Upper lobe of left lung (tissue), 6 donors: Measurements from ENCODE around the gene FGB. TPM values are rescaled to one million over a fixed set of nuclear protein-coding genes. Genes with fewer than 3 reads are reported as not detected.

Experiments used
- ATAC-seq, 2 donors: fragments of 200-7000 bp; cut with Tn5 transposase; one replicate each; pipeline ENCODE4 v1.9.1; 2022; ENCODE audit warnings: mild to moderate bottlenecking in 2 of 2, moderate library complexity in 2 of 2; ENCODE audit not compliant: low FRiP score in 2 of 2
- DNase-seq, 2 donors: peaks; one replicate each; pipeline ENCODE4 v3.0.0-alpha.2; 2019 to 2020
- H3K27ac ChIP-seq, 4 donors: fragments of 200-600 bp; sonication (generic); one replicate each; pipeline ENCODE4 v1.5.1; 2016 to 2019
- H3K27me3 ChIP-seq, 4 donors: fragments of 200-600 bp; sonication (generic); one replicate each; pipeline ENCODE4 v1.5.1; 2017 to 2019
- H3K36me3 ChIP-seq, 4 donors: fragments of 200-600 bp; sonication (generic); one replicate each; pipeline ENCODE4 v1.5.1; 2016 to 2019
- H3K4me1 ChIP-seq, 4 donors: fragments of 200-600 bp; sonication (generic); one replicate each; pipeline ENCODE4 v1.5.1; 2018 to 2019
- H3K4me3 ChIP-seq, 4 donors: fragments of 200-600 bp; sonication (generic); one replicate each; pipeline ENCODE4 v1.5.1; 2017 to 2019; ENCODE audit warnings: mild to moderate bottlenecking in 2 of 4, moderate library complexity in 1 of 4
- H3K9me3 ChIP-seq, 4 donors: fragments of 200-600 bp; sonication (generic); one replicate each; pipeline ENCODE4 v1.5.1; 2018 to 2019
- EP300 ChIP-seq, 4 donors: sonication (generic); formaldehyde crosslinking; IDR thresholded peaks; one replicate each; pipeline ENCODE4 v1.5.1; 2017; ENCODE audit warnings: antibody characterized with exemption in 4 of 4, control low read depth in 2 of 4
- POLR2A ChIP-seq, 4 donors: fragments of 450-650 bp; IDR thresholded peaks; one replicate each; pipeline ENCODE4 v1.5.1; 2016 to 2017; ENCODE audit warnings: antibody characterized with exemption in 4 of 4, mild to moderate bottlenecking in 2 of 4
- POLR2AphosphoS5 ChIP-seq, 2 donors: sonication (generic); formaldehyde crosslinking; IDR thresholded peaks; one replicate each; pipeline ENCODE4 v1.5.1; 2017; ENCODE audit warnings: antibody characterized with exemption in 2 of 2
- WGBS, 2 donors: methylation state at CpG; one replicate each; pipeline ENCODE4 v1.1.5; 2017 to 2018; 5-methylcytosine and 5-hydroxymethylcytosine counted together
- small RNA-seq, 4 donors: library from RNA; depleted of rRNA; stranded (forward); fragments of <200 nt; gene quantifications; one replicate each; pipeline ENCODE3, GENCODE V24; 2016
- total RNA-seq, 6 donors: library from RNA; depleted of rRNA in 4 of 6; stranded (reverse); fragments of >200 nt in 4 of 6; gene quantifications; one replicate each; pipeline versions ENCODE4 v1.1.0 to v1.2.1, GENCODE V29; 2016 to 2021
- TF ChIP-seq, protein P1 (sequence below), 6 experiments: fragments of 450-650 bp in 4 of 6; fragments of 200-600 bp in 2 of 6; sonication (generic) in 2 of 6; IDR thresholded peaks; one replicate each; pipeline ENCODE4 v1.5.1; 2016 to 2019; ENCODE audit warnings: antibody characterized with exemption in 6 of 6
- donor health status: DM: no; HTN: no; CAD: no; lungs with moderate emphysema.
- donor health status: DM: no; HTN: yes; CAD: no; lungs with severe emphysema.

FGB gene
- total RNA-seq, 6 donors from 2014 or later: 2.2 to 3.9 TPM; not detected in 4

DNA sequence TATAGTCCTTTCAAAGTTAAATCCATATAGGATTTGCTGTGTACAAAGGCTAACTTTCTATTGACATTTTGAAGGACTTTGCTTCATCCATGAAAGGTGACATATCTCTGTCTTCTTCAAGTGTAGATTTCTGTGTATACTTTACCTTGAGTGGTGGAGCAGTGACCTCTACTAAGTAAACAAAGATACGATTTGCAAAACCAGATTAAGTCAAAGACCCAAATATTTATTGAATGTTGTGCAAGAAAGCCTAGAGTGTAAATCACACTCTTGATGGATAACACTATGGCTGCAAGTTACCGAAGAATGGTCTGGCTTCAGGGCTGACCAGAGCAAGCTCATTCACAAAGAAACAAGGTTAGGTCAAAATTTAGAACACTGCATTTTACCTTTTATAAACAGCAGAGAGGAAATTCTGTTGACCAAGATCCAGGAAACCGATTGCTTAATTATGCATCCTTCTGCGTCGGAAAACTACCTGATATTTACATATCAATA is 55.1 kb downstream of the FGB start:
- H3K27me3 ChIP-seq: no peaks in the 10 kb centered on the region
- H3K9me3 ChIP-seq: no peaks in the 10 kb centered on the region
- DNase-seq: no peak
- no peak overlapping the region for H3K4me3 ChIP-seq
- H3K27ac ChIP-seq: no peak overlapping the region
- peaks cover 0 to 4% (median 0%) of the 10 kb centered on the region in 4 donors for H3K4me1 ChIP-seq
- no peak for TF ChIP-seq POLR2AphosphoS5 (IDR thresholded peaks at IDR 0.05)
- TF ChIP-seq, protein P1, sequence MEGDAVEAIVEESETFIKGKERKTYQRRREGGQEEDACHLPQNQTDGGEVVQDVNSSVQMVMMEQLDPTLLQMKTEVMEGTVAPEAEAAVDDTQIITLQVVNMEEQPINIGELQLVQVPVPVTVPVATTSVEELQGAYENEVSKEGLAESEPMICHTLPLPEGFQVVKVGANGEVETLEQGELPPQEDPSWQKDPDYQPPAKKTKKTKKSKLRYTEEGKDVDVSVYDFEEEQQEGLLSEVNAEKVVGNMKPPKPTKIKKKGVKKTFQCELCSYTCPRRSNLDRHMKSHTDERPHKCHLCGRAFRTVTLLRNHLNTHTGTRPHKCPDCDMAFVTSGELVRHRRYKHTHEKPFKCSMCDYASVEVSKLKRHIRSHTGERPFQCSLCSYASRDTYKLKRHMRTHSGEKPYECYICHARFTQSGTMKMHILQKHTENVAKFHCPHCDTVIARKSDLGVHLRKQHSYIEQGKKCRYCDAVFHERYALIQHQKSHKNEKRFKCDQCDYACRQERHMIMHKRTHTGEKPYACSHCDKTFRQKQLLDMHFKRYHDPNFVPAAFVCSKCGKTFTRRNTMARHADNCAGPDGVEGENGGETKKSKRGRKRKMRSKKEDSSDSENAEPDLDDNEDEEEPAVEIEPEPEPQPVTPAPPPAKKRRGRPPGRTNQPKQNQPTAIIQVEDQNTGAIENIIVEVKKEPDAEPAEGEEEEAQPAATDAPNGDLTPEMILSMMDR (IDR thresholded peaks at IDR 0.05): no peak
- TF ChIP-seq POLR2A (IDR thresholded peaks at IDR 0.05): no peak
- no peak for TF ChIP-seq EP300 (IDR thresholded peaks at IDR 0.05)
- ATAC-seq: no peak
- 41 to 52% methylated on average over 5 of the region's 5 CpGs for WGBS, 2 donors
- no peaks in the 10 kb centered on the region for H3K36me3 ChIP-seq

DNA sequence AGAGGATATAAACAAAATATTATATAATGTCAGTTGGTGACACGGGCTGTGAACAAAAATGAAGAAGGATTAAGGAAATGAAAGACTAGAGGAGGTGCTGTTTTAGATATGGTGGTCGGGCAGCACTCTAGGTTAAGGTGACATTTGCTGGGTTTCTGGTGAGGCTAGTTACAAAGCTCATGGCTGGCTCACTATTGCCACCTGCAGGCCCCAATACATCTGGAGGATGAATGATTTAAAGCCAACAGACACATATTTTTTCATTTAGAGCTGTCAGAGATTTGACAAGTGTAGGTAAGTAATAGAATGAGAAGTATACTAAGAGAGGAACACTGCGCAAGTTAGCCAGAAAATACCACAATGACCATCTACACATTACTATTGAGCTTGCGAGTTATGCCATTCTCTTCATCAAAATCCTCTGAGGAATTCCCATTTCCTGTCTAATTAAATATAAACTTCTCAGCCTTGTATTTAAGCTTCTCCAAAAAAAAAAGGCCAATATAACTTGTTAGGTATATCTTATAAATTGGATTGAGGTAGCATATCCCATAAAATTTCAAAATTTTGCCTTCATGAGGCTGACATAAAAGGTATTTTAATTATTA is 56.0 kb downstream of the FGB start:
- ATAC-seq (peak in 1 of 2 donors; percentile 67), DNase-seq (peak in 1 of 2 donors; percentile 54)
- 47 to 49% methylated on average over 4 of the region's 4 CpGs for WGBS, 2 donors
- H3K27me3 ChIP-seq: no peaks in the 10 kb centered on the region
- TF ChIP-seq POLR2AphosphoS5 (IDR thresholded peaks at IDR 0.05) (no peak), EP300 (IDR thresholded peaks at IDR 0.05) (no peak)
- TF ChIP-seq, protein P1 (IDR thresholded peaks at IDR 0.05): peak in 4 of 6 experiments; percentile 21 to 58 (median 50)
- H3K4me1 ChIP-seq: peaks cover 0 to 4% (median 0%) of the 10 kb centered on the region in 4 donors
- H3K4me3 ChIP-seq: no peak overlapping the region
- H3K9me3 ChIP-seq: no peaks in the 10 kb centered on the region
- H3K27ac ChIP-seq: no peak overlapping the region
- H3K36me3 ChIP-seq: no peaks in the 10 kb centered on the region

DNA sequence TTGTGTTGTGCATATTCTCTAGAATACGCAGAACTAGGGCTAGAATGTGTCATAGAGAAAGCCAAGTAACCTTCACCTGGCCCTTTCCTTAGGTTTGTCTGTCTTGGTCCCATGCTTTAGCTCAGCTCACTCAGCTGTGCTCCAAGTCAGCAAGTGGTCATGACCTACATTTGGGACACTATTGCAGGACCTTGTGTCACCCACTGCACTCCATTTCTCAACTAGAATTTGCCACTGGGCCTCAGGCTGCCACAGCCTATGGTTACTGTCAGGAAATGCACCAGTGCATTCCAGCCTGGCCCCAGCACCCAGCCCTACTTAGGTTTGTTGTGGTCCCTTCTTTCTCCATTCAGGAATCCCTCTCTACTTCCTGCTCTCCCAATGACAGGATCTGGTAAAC is 57.3 kb downstream of the FGB start:
- no peaks in the 10 kb centered on the region for H3K36me3 ChIP-seq
- ATAC-seq (no peak), DNase-seq (no peak)
- peaks cover 0 to 4% (median 0%) of the 10 kb centered on the region in 4 donors for H3K4me1 ChIP-seq
- WGBS, 2 donors: 0% methylated on average over 1 of the region's 1 CpG
- H3K4me3 ChIP-seq: no peak overlapping the region
- no peaks in the 10 kb centered on the region for H3K27me3 ChIP-seq
- H3K9me3 ChIP-seq: no peaks in the 10 kb centered on the region
- H3K27ac ChIP-seq: no peak overlapping the region
- TF ChIP-seq, protein P1 (IDR thresholded peaks at IDR 0.05): no peak
- TF ChIP-seq POLR2AphosphoS5 (IDR thresholded peaks at IDR 0.05) (no peak), EP300 (IDR thresholded peaks at IDR 0.05) (no peak), POLR2A (IDR thresholded peaks at IDR 0.05) (no peak)

Small RNA genes lying within 50 kb of the gene (small RNA-seq; reads per million reads assigned to genes)
- gene RNU6-1285P: 0 reads per million in 4 donors

Other genes starting within 250 kb of the FGB start
- 1 to 10 TPM in 1 of 6 donors, under 1 TPM in 3, not detected in 2; 0.20 to 1.1 (median 0.80) TPM for gene DCHS2, start 71.2 kb upstream of the FGB start, total RNA-seq
- gene PLRG1, start 12.6 kb upstream of the FGB start, total RNA-seq: 10 to 100 TPM; 12.9 to 60.1 (median 51.3) TPM
- 10 to 100 TPM in 2 of 6 donors, 1 to 10 TPM in 4; 1.0 to 30.7 (median 3.6) TPM for gene FGA, start 27.7 kb downstream of the FGB start, total RNA-seq
- 100 to 1,000 TPM in 2 of 6 donors, 1 to 10 TPM in 3, not detected in 1; 2.6 to 255 (median 9.9) TPM for gene FGG, start 49.6 kb downstream of the FGB start, total RNA-seq
- gene LRAT, start 181.0 kb downstream of the FGB start, total RNA-seq: 1 to 10 TPM in 1 of 6 donors, under 1 TPM in 4, not detected in 1; 0.22 to 1.7 (median 0.69) TPM
- gene RBM46, start 218.3 kb downstream of the FGB start, total RNA-seq: not detected